Neural crest cell (in vitro differentiated cells): ENCODE results near the gene C5AR1. TPM values are rescaled to one million over a fixed set of nuclear protein-coding genes. Genes with fewer than 3 reads are reported as not detected.

Experiments
- DNase-seq: peaks from one replicate; pipeline ENCODE4 v3.0.0; 2021; ENCODE audit warnings: low read depth, mixed read lengths, low spot score
- H3K27ac Mint-ChIP-seq: one replicate; pipeline ENCODE4 v1.8.0; 2021; ENCODE audit warnings: mild to moderate bottlenecking, mixed read lengths; ENCODE audit not compliant: unreplicated experiment
- H3K27me3 Mint-ChIP-seq: 2 replicates; pipeline ENCODE4 v1.8.0; 2021; ENCODE audit warnings: low read depth, mild to moderate bottlenecking, mixed read lengths
- H3K36me3 Mint-ChIP-seq: 2 replicates; pipeline ENCODE4 v1.8.0; 2021; ENCODE audit warnings: low read depth, mild to moderate bottlenecking, mixed read lengths
- H3K4me1 Mint-ChIP-seq: 2 replicates; pipeline ENCODE4 v1.8.0; 2021; ENCODE audit warnings: mixed read lengths
- H3K4me3 Mint-ChIP-seq: one replicate; pipeline ENCODE4 v1.8.0; 2021; ENCODE audit warnings: mild to moderate bottlenecking, mixed read lengths
- H3K9me3 Mint-ChIP-seq: 2 replicates; pipeline ENCODE4 v1.8.0; 2021; ENCODE audit warnings: mixed read lengths
- total RNA-seq: library from RNA; stranded (reverse); gene quantifications from 2 replicates; pipeline ENCODE4 v1.2.1, GENCODE V29; 2021
- TF ChIP-seq, protein P1 (sequence below): fragments of 200-600 bp; sonication (generic); conservative IDR thresholded peaks from 2 replicates; pipeline ENCODE4 v1.5.0; 2021; ENCODE audit warnings: antibody characterized with exemption, mild to moderate bottlenecking

Gene C5AR1
- total RNA-seq, 1 donor from 2014 or later = 0.44 TPM

DNA sequence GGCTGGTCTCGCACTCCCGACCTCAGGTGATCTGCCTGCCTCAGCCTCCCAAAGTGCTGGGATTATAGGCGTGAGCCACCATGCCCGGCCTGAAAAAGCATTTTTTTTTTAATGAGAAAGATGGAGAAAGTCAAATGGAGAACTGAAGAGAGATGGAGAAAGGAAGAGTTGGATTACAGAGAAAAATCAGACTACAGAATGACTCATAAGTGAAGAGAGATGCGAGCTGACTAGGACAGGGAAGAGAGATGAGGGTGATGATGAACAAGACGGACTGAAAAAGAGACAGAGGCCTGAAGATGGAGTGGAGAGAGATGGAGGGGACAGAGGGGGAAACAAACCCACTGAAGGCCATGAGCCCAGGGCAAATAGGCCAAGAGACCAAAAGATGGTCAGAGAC is 41.0 kb downstream of the C5AR1 start:
- DNase-seq = no peak
- peak overlapping the region; percentile 83 for H3K4me3 Mint-ChIP-seq
- H3K36me3 Mint-ChIP-seq = peaks cover 32% of the 10 kb centered on the region
- H3K27me3 Mint-ChIP-seq = no peaks in the 10 kb centered on the region
- H3K4me1 Mint-ChIP-seq = peaks cover 36% of the 10 kb centered on the region
- H3K27ac Mint-ChIP-seq = no peak overlapping the region
- TF ChIP-seq, protein P1, sequence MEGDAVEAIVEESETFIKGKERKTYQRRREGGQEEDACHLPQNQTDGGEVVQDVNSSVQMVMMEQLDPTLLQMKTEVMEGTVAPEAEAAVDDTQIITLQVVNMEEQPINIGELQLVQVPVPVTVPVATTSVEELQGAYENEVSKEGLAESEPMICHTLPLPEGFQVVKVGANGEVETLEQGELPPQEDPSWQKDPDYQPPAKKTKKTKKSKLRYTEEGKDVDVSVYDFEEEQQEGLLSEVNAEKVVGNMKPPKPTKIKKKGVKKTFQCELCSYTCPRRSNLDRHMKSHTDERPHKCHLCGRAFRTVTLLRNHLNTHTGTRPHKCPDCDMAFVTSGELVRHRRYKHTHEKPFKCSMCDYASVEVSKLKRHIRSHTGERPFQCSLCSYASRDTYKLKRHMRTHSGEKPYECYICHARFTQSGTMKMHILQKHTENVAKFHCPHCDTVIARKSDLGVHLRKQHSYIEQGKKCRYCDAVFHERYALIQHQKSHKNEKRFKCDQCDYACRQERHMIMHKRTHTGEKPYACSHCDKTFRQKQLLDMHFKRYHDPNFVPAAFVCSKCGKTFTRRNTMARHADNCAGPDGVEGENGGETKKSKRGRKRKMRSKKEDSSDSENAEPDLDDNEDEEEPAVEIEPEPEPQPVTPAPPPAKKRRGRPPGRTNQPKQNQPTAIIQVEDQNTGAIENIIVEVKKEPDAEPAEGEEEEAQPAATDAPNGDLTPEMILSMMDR = no peak
- peaks cover 2% of the 10 kb centered on the region for H3K9me3 Mint-ChIP-seq

DNA sequence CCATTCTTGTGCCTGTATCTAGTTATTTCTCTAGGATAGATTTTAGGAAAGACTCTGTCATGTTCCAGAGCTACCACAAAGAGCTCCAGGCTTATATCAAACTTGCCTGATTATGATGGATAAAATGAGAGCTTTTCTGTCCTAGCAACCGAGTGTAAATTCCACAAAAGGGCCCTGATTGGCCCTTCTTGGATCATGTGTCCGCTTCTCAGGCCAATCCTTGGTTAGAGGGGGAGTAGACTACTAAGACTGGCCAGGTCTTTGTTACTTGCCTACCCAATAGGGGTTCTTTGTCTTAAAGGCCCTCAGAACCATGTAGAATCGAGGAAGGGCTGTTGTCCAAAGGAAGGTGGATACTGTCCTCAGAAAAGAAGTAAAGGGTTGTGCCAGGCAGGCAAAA is 41.9 kb downstream of the C5AR1 start:
- TF ChIP-seq, protein P1 = no peak
- H3K4me1 Mint-ChIP-seq = peaks cover 36% of the 10 kb centered on the region
- no peak for DNase-seq
- peaks cover 2% of the 10 kb centered on the region for H3K9me3 Mint-ChIP-seq
- peaks cover 39% of the 10 kb centered on the region for H3K36me3 Mint-ChIP-seq
- peak overlapping the region; percentile 88 for H3K4me3 Mint-ChIP-seq
- H3K27ac Mint-ChIP-seq = no peak overlapping the region
- no peaks in the 10 kb centered on the region for H3K27me3 Mint-ChIP-seq

DNA sequence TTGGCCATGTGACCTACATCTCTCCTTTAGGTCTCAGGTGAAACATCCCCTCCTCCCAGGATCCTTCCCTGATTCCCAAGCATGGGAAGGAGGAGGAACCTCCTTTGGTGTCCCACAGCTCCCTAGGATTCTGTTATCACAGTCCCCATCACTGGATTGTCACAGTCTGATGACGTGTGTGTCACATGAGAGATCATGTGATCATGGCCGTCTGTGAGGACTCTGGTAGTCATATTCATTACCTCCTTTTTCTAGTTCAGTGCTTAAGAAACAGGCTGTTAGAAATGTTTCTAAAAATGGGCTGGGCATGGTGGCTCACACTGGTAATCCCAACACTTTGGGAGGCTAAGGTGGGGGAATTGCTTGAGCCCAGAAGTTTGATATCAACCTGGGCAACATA is 42.4 kb downstream of the C5AR1 start:
- DNase-seq = no peak
- TF ChIP-seq, protein P1 = no peak
- H3K27ac Mint-ChIP-seq = no peak overlapping the region
- H3K4me3 Mint-ChIP-seq = peak overlapping the region; percentile 31
- peaks cover 36% of the 10 kb centered on the region for H3K4me1 Mint-ChIP-seq
- peaks cover 39% of the 10 kb centered on the region for H3K36me3 Mint-ChIP-seq
- H3K27me3 Mint-ChIP-seq = no peaks in the 10 kb centered on the region
- peaks cover 2% of the 10 kb centered on the region for H3K9me3 Mint-ChIP-seq

DNA sequence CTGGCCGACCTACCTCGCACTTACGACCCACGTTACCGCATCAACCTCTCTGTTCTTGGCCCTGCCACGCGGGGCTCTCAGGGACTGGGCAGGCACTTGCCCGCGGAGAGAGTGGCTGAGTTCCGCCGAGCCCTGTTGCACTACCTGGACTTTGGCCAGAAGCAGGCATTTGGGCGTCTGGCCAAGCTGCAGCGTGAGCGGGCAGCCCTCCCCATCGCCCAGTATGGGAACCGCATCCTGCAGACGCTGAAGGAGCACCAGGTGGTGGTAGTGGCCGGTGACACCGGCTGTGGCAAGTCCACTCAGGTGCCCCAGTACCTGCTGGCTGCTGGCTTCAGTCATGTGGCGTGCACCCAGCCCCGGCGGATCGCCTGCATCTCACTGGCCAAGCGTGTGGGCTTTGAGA is 43.6 kb downstream of the C5AR1 start:
- DNase-seq = no peak
- Mint-ChIP-seq H3K27ac (no peak overlapping the region), H3K4me3 (no peak overlapping the region), H3K9me3 (peaks cover 2% of the 10 kb centered on the region), H3K4me1 (peaks cover 36% of the 10 kb centered on the region), H3K27me3 (no peaks in the 10 kb centered on the region), H3K36me3 (peaks cover 43% of the 10 kb centered on the region)
- TF ChIP-seq, protein P1 = no peak

DNA sequence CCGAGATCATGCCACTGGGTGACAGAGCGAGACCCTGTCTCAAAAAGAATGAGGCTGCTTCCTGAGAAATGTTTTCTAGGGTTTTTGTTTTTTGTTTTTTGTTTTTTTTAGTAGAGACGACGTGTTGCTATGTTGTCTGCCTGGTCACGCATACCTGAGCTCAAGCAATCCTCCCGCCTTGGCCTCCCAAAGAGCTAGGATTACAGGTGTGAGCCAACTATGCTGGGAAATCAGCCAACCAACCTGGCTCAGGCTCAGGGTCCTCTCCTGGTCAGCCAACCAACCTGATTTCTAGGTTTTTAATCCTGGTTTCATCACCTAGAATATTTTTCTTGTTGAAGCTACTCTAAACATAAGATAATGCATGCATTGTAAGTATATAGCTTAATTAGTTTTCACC is 47.2 kb downstream of the C5AR1 start:
- Mint-ChIP-seq H3K4me1 (peaks cover 6% of the 10 kb centered on the region), H3K36me3 (peaks cover 33% of the 10 kb centered on the region), H3K9me3 (no peaks in the 10 kb centered on the region), H3K27ac (no peak overlapping the region), H3K4me3 (no peak overlapping the region), H3K27me3 (no peaks in the 10 kb centered on the region)
- TF ChIP-seq, protein P1 = no peak
- no peak for DNase-seq
